ENCODE measurements around the gene SLC22A2. TPM values are rescaled to one million over a fixed set of nuclear protein-coding genes. Genes with fewer than 3 reads are reported as not detected.
"Not testable (repeated sequence)": the region's sequence is repeated elsewhere in the genome, so short reads cannot be mapped to it uniquely, and the experiment has no call there.

Gene SLC22A2
- 0.04 and 0.08 TPM in 2 replicates for polyA plus RNA-seq (2013)

DNA sequence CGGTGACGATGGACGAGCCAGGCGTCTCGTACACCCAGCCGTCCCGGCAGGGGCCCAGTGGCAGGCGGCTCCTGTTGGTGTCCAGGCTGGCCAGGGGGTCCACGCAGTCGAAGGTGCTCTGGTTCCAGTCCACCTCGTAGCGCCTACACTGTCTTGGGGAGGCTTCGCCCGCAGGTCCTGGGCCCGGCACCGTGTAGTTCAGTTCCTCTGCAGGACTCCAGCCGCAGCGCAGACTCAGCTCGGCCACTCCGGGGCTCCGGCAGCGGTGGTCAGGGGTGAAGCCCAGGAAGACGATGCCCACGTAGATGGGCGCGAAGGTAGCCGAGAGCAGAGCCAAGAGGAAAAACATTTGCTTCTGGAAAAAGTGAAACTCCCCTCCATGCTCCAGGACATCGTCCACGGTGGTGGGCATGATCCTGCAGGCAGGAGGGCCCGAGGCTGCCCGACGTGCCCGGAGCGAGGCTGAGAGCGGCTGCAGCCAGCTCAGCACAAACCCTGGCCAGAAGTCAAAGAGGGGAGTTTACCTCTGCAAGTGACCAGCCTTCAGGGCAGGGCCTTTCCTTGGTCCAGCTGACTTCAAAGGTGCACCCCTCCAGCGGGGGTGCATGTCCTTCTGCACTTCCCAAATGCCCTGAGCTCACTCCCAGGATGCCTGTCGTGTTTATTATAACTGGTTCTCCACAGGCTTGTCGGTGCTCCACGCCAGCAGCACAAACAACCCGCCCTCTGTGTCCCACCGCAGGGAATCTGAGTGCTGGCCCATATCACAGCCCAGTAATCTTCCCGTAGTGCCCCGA is at the start of gene SLC22A2:
Gene SLC22A2, minus strand, starts transcription at position 476 of the 797 bp plus-strand sequence. Its CDS starts 64 bp downstream, at position 412.
- H2BK120ac ChIP-seq (ENCODE audit: insufficient read depth, low read length, poor library complexity) = no peak within 1 kb of the TSS
- peak within 1 kb of the TSS; percentile 65 for H2AK5ac ChIP-seq (ENCODE audit: low read length)
- no peaks in the 10 kb centered on the region for H3K9me3 ChIP-seq (ENCODE audit: insufficient read depth, low read depth, low read length)
- H3K79me1 ChIP-seq (ENCODE audit: low read length) = peaks cover 7% of the 10 kb centered on the region
- H3K9ac ChIP-seq (ENCODE audit: low read length) = no peak within 1 kb of the TSS
- no peak within 1 kb of the TSS for H4K12ac ChIP-seq (ENCODE audit: low read depth, low read length)
- no peaks in the 10 kb centered on the region for H3K36me3 ChIP-seq (ENCODE audit: control insufficient read depth in 1 of 2, insufficient read depth in 2 of 2, low read length in 2 of 2)
- no peak within 1 kb of the TSS for H2BK5ac ChIP-seq (ENCODE audit: low read depth, low read length, poor library complexity)
- peak within 1 kb of the TSS; percentile 21 for H4K91ac ChIP-seq (ENCODE audit: low read depth, low read length)
- WGBS (ENCODE audit: extremely low coverage, insufficient coverage, insufficient read length) = no CpG with 5 or more reads among the region's 43 CpGs
- no peak within 1 kb of the TSS for H3K23ac ChIP-seq (ENCODE audit: low read length)
- H3K18ac ChIP-seq (ENCODE audit: low read length) = no peak within 1 kb of the TSS
- no peaks in the 10 kb centered on the region for H3K27me3 ChIP-seq (ENCODE audit: insufficient read depth, low read length)
- H3K4ac ChIP-seq (ENCODE audit: low read depth, low read length) = no peak within 1 kb of the TSS
- H2BK12ac ChIP-seq (ENCODE audit: low read length) = peak within 1 kb of the TSS; percentile 33
- H3K79me2 ChIP-seq (ENCODE audit: control insufficient read depth, insufficient read depth, low read length, poor library complexity) = no peaks in the 10 kb centered on the region
- H2AFZ ChIP-seq (ENCODE audit: insufficient read depth, low read length, poor library complexity) = no peak within 1 kb of the TSS
- no peak within 1 kb of the TSS for H4K8ac ChIP-seq (ENCODE audit: low read depth, low read length)
- no peak within 1 kb of the TSS for H3K14ac ChIP-seq (ENCODE audit: low read length)
- DNase-seq = no peak
- peak within 1 kb of the TSS; percentile 54 for H3K27ac ChIP-seq (ENCODE audit: low read depth, low read length)
- H3K4me2 ChIP-seq (ENCODE audit: low read length) = peak within 1 kb of the TSS; percentile 22
- H3K4me3 ChIP-seq (ENCODE audit: low read depth, low read length) = no peak within 1 kb of the TSS
- H3K4me1 ChIP-seq (ENCODE audit: control insufficient read depth in 1 of 2, insufficient read depth in 2 of 2, low read length in 2 of 2) = peaks cover 19 to 25% of the 10 kb centered on the region in 2 experiments

DNA sequence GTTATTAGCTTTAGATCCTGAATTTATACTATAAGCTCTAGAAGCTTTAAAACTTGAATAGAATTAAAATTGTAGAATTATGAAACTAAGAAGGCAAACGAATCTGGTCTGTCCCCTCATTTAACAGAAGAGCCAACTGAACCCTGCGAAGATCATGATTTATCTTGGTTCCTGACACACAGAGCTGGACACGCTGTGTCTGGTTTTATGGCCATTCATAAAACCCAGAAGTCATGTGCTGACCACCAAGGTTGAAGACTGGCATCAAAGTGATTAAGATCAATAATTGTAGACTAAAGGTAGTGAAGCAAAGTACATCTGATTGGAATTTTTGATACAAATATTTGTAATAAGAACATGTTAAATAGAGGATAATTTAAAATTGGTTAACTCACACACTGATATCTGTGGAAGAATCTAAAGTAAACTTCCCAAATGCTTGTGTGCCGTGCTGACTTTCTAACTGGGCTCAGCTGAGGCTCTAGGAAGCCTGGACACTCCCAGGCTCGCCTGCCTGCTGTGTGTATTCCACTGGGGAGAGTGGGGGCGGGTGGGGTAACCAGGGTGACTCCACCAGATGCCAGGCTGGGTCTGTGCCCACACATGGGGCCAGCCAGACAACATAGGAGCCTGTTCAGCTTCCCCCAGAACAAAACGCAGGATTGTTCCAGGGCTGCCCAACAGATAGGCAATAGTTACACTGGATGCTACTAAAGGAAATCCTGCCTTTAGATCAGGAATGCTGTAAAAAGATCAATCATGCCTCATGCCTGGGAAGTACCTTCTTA is 47.5 kb upstream of the SLC22A2 start:
- no peak overlapping the region for H3K14ac ChIP-seq (ENCODE audit: low read length)
- H3K79me2 ChIP-seq (ENCODE audit: control insufficient read depth, insufficient read depth, low read length, poor library complexity) = no peaks in the 10 kb centered on the region
- no peak overlapping the region for H3K4ac ChIP-seq (ENCODE audit: low read depth, low read length)
- WGBS (ENCODE audit: extremely low coverage, insufficient coverage, insufficient read length) = no CpG with 5 or more reads among the region's 7 CpGs
- H3K18ac ChIP-seq (ENCODE audit: low read length) = no peak overlapping the region
- H2BK120ac ChIP-seq (ENCODE audit: insufficient read depth, low read length, poor library complexity) = no peak overlapping the region
- no peak overlapping the region for H2BK12ac ChIP-seq (ENCODE audit: low read length)
- H4K8ac ChIP-seq (ENCODE audit: low read depth, low read length) = no peak overlapping the region
- no peaks in the 10 kb centered on the region for H3K4me1 ChIP-seq (ENCODE audit: control insufficient read depth in 1 of 2, insufficient read depth in 2 of 2, low read length in 2 of 2)
- H2AFZ ChIP-seq (ENCODE audit: insufficient read depth, low read length, poor library complexity) = no peak overlapping the region
- H3K79me1 ChIP-seq (ENCODE audit: low read length) = no peaks in the 10 kb centered on the region
- no peak for DNase-seq
- no peak overlapping the region for H4K91ac ChIP-seq (ENCODE audit: low read depth, low read length)
- no peak overlapping the region for H3K27ac ChIP-seq (ENCODE audit: low read depth, low read length)
- H2BK5ac ChIP-seq (ENCODE audit: low read depth, low read length, poor library complexity) = no peak overlapping the region
- no peak overlapping the region for H2AK5ac ChIP-seq (ENCODE audit: low read length)
- no peak overlapping the region for H3K4me2 ChIP-seq (ENCODE audit: low read length)
- no peaks in the 10 kb centered on the region for H3K36me3 ChIP-seq (ENCODE audit: control insufficient read depth in 1 of 2, insufficient read depth in 2 of 2, low read length in 2 of 2)
- H4K12ac ChIP-seq (ENCODE audit: low read depth, low read length) = no peak overlapping the region
- H3K4me3 ChIP-seq (ENCODE audit: low read depth, low read length) = no peak overlapping the region
- peaks cover 7% of the 10 kb centered on the region for H3K9me3 ChIP-seq (ENCODE audit: insufficient read depth, low read depth, low read length)
- H3K23ac ChIP-seq (ENCODE audit: low read length) = no peak overlapping the region
- H3K27me3 ChIP-seq (ENCODE audit: insufficient read depth, low read length) = no peaks in the 10 kb centered on the region
- H3K9ac ChIP-seq (ENCODE audit: low read length) = no peak overlapping the region

DNA sequence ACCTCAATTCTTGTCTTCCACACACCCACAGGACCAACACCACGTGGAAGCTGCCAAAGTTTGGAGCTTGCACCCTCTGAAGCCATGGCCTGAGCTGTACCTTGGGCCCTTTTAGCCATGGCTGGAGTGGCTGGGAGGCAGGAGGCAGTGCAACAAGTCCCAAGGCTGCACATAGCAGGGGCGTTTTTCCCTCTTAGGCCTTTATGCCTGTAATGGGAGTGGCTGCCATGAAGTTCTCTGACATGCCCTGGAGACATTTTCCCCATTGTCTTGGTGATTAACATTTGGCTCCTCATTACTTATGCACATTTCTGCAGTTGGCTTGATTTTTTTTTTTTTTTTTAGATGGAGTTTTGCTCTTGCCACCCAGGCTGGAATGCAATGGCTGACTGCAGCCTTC is 45.2 kb upstream of the SLC22A2 start:
- Histone ChIP-seq H3K4me1 (ENCODE audit: control insufficient read depth in 1 of 2, insufficient read depth in 2 of 2, low read length in 2 of 2) (no peaks in the 10 kb centered on the region), H3K27me3 (ENCODE audit: insufficient read depth, low read length) (no peaks in the 10 kb centered on the region), H2BK12ac (ENCODE audit: low read length) (no peak overlapping the region), H2AK5ac (ENCODE audit: low read length) (no peak overlapping the region), H4K8ac (ENCODE audit: low read depth, low read length) (no peak overlapping the region), H3K4me3 (ENCODE audit: low read depth, low read length) (no peak overlapping the region), H2AFZ (ENCODE audit: insufficient read depth, low read length, poor library complexity) (no peak overlapping the region), H3K36me3 (ENCODE audit: control insufficient read depth in 1 of 2, insufficient read depth in 2 of 2, low read length in 2 of 2) (no peaks in the 10 kb centered on the region), H3K4ac (ENCODE audit: low read depth, low read length) (no peak overlapping the region), H3K23ac (ENCODE audit: low read length) (no peak overlapping the region), H4K91ac (ENCODE audit: low read depth, low read length) (no peak overlapping the region), H4K12ac (ENCODE audit: low read depth, low read length) (no peak overlapping the region), H2BK120ac (ENCODE audit: insufficient read depth, low read length, poor library complexity) (no peak overlapping the region), H3K9ac (ENCODE audit: low read length) (no peak overlapping the region), H3K9me3 (ENCODE audit: insufficient read depth, low read depth, low read length) (peaks cover 10% of the 10 kb centered on the region), H3K18ac (ENCODE audit: low read length) (no peak overlapping the region), H3K79me1 (ENCODE audit: low read length) (no peaks in the 10 kb centered on the region), H3K27ac (ENCODE audit: low read depth, low read length) (no peak overlapping the region), H3K79me2 (ENCODE audit: control insufficient read depth, insufficient read depth, low read length, poor library complexity) (no peaks in the 10 kb centered on the region), H3K4me2 (ENCODE audit: low read length) (no peak overlapping the region), H2BK5ac (ENCODE audit: low read depth, low read length, poor library complexity) (no peak overlapping the region), H3K14ac (ENCODE audit: low read length) (no peak overlapping the region)
- WGBS (ENCODE audit: extremely low coverage, insufficient coverage, insufficient read length) = no CpG with 5 or more reads among the region's 2 CpGs
- DNase-seq = no peak

DNA sequence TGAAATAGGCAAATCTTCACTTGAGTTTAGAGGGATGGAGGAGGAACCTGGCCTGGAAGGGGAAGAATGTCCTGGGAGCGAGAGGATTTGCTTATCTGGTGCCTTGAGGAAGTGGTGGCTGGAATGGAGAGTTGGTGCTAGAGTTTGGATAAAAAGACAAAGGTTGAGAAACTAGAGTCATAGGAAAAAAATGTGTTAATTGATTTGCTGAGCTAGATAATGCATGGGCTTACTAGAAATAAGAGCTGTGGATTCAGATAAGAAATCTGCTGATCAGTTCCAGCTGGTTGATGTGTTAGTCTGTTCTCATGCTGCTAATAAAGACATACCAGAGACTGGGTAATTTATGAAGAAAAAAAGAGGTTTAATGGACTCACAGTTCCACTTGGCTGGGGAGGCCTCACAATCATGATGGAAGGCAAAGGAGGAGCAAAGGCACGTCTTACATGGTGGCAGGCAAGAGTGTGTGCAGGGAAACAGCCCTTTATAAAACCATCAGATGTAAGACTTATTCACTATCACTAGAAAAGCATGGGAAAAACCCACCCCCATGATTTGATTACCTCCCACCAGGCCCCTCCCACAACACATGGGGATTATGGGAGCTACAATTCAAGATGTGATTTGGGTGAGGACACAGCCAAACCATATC is 43.9 kb upstream of the SLC22A2 start:
- H3K36me3 ChIP-seq (ENCODE audit: control insufficient read depth in 1 of 2, insufficient read depth in 2 of 2, low read length in 2 of 2); H3K9me3 ChIP-seq (ENCODE audit: insufficient read depth, low read depth, low read length); H3K4ac ChIP-seq (ENCODE audit: low read depth, low read length); H3K23ac ChIP-seq (ENCODE audit: low read length); H3K27me3 ChIP-seq (ENCODE audit: insufficient read depth, low read length); H3K9ac ChIP-seq (ENCODE audit: low read length); H3K4me1 ChIP-seq (ENCODE audit: control insufficient read depth in 1 of 2, insufficient read depth in 2 of 2, low read length in 2 of 2); H3K79me2 ChIP-seq (ENCODE audit: control insufficient read depth, insufficient read depth, low read length, poor library complexity); H3K79me1 ChIP-seq (ENCODE audit: low read length); H2AFZ ChIP-seq (ENCODE audit: insufficient read depth, low read length, poor library complexity); H2BK12ac ChIP-seq (ENCODE audit: low read length); H3K4me2 ChIP-seq (ENCODE audit: low read length); H2AK5ac ChIP-seq (ENCODE audit: low read length); H2BK120ac ChIP-seq (ENCODE audit: insufficient read depth, low read length, poor library complexity); DNase-seq; H4K12ac ChIP-seq (ENCODE audit: low read depth, low read length); H3K4me3 ChIP-seq (ENCODE audit: low read depth, low read length); H4K91ac ChIP-seq (ENCODE audit: low read depth, low read length); H3K14ac ChIP-seq (ENCODE audit: low read length); H4K8ac ChIP-seq (ENCODE audit: low read depth, low read length); H3K27ac ChIP-seq (ENCODE audit: low read depth, low read length); H2BK5ac ChIP-seq (ENCODE audit: low read depth, low read length, poor library complexity); H3K18ac ChIP-seq (ENCODE audit: low read length): not testable (repeated sequence)
- WGBS (ENCODE audit: extremely low coverage, insufficient coverage, insufficient read length) = no CpG with 5 or more reads among the region's 2 CpGs
